Activated CD4-positive, alpha-beta T cell treated with anti-CD3 and anti-CD28 coated beads, Interleukin-2, amount 10 ng/mL, durations not matched to agents 7 days and 5 days (primary cell): Measurements from ENCODE around the gene IGF1R. TPM values are rescaled to one million over a fixed set of nuclear protein-coding genes. Genes with fewer than 3 reads are reported as not detected.
"Not testable (repeated sequence)": the region's sequence is repeated elsewhere in the genome, so short reads cannot be mapped to it uniquely, and the experiment has no call there.

ENCODE experiments used
- CTCF ChIA-PET: fragments of 350-600 bp; sonication (Branson Sonifier 250); formaldehyde crosslinking; loops from one replicate; lab custom pipeline; 2021; ENCODE audit warnings: antibody characterized with exemption; lab: Charles Lee
- POLR2A ChIA-PET: fragments of 350-600 bp; sonication (Branson Sonifier 250); formaldehyde crosslinking; loops from one replicate; lab custom pipeline; 2021; ENCODE audit warnings: antibody characterized with exemption; lab: Charles Lee
- DNase-seq: peaks from one replicate; pipeline ENCODE4 v3.0.0-alpha.2; 2020
- H3K27ac Mint-ChIP-seq: one replicate; pipeline ENCODE4 v1.8.0; 2021; ENCODE audit warnings: mild to moderate bottlenecking, moderate library complexity, mixed read lengths
- H3K27me3 Mint-ChIP-seq: one replicate; pipeline ENCODE4 v1.8.0; 2021; ENCODE audit warnings: mixed read lengths
- H3K36me3 Mint-ChIP-seq: one replicate; pipeline ENCODE4 v1.8.0; 2021; ENCODE audit warnings: low read depth, mixed read lengths
- H3K4me1 Mint-ChIP-seq: one replicate; pipeline ENCODE4 v1.8.0; 2021; ENCODE audit warnings: mixed read lengths
- H3K4me3 Mint-ChIP-seq: one replicate; pipeline ENCODE4 v1.8.0; 2021; ENCODE audit warnings: mild to moderate bottlenecking, moderate library complexity, mixed read lengths
- H3K9me3 Mint-ChIP-seq: one replicate; pipeline ENCODE4 v1.8.0; 2021; ENCODE audit warnings: mixed read lengths
- total RNA-seq, 2 experiments: library from RNA; stranded (reverse); gene quantifications; one replicate each; pipeline ENCODE4 v1.2.3, GENCODE V29; 2021

Gene IGF1R
- 10 to 100 TPM; 18.8 to 24.8 TPM for total RNA-seq

- Mint-ChIP-seq H3K4me1 (peaks cover 33% of the 10 kb centered on the region), H3K36me3 (no peaks in the 10 kb centered on the region), H3K9me3 (no peaks in the 10 kb centered on the region), H3K27ac (peak within 1 kb of the TSS; percentile 95), H3K4me3 (peak within 1 kb of the TSS; percentile 82), H3K27me3 (peaks cover 48% of the 10 kb centered on the region)
- ChIA-PET CTCF (interaction anchor here (0.7 to 1.6 kb wide), 7 partner anchors 12 to 207 kb away, joined by 3 to 6 read pairs (median 3); no protein-coding TSS in a partner anchor), POLR2A (no interaction called here)
- DNase-seq, result peak; percentile 84
Observed at GRCh38 chr15:98647774-98648653, at the start of gene IGF1R. IGF1R (plus strand) TSS chr15:98648539; CDS start chr15:98649582, 1,043 bp downstream.

- CTCF ChIA-PET, result interaction anchor here (1.0 kb wide), 1 partner anchor 44 kb away, joined by 3 read pairs; no protein-coding TSS in a partner anchor
- H3K4me3 Mint-ChIP-seq, result peak overlapping the region; percentile 83
- peaks cover 2% of the 10 kb centered on the region for H3K36me3 Mint-ChIP-seq
- H3K27ac Mint-ChIP-seq, result peak overlapping the region; percentile 98
- POLR2A ChIA-PET, result interaction anchor here (0.6 kb wide), 1 partner anchor 1717 kb away, joined by 3 read pairs; no protein-coding TSS in a partner anchor
- H3K9me3 Mint-ChIP-seq, result peaks cover 3% of the 10 kb centered on the region
- H3K4me1 Mint-ChIP-seq, result peaks cover 44% of the 10 kb centered on the region
- DNase-seq, result peak; percentile 65
- H3K27me3 Mint-ChIP-seq, result peaks cover 2% of the 10 kb centered on the region
Observed at GRCh38 chr15:98599909-98600691, 48.2 kb upstream of the IGF1R start.

- Mint-ChIP-seq H3K4me1 (peaks cover 23% of the 10 kb centered on the region), H3K27me3 (peaks cover 2% of the 10 kb centered on the region), H3K9me3 (no peaks in the 10 kb centered on the region), H3K27ac (no peak overlapping the region), H3K36me3 (peaks cover 2% of the 10 kb centered on the region), H3K4me3 (no peak overlapping the region)
- ChIA-PET CTCF (interaction anchor here (0.6 kb wide), 1 partner anchor 183 kb away, joined by 3 read pairs; no protein-coding TSS in a partner anchor), POLR2A (no interaction called here)
- no peak for DNase-seq
Observed at GRCh38 chr15:98604983-98605382, 43.4 kb upstream of the IGF1R start.

GRCh38 chr15:98609144-98609852 is 39.0 kb upstream of the IGF1R start:
- Mint-ChIP-seq H3K27ac (no peak overlapping the region), H3K36me3 (peaks cover 2% of the 10 kb centered on the region), H3K4me1 (peaks cover 17% of the 10 kb centered on the region), H3K27me3 (no peaks in the 10 kb centered on the region), H3K4me3 (no peak overlapping the region), H3K9me3 (no peaks in the 10 kb centered on the region)
- ChIA-PET POLR2A (no interaction called here), CTCF (no interaction called here)
- no peak for DNase-seq

- DNase-seq, result no peak
- H3K4me3 Mint-ChIP-seq, result no peak overlapping the region
- POLR2A ChIA-PET, result no interaction called here
Observed at GRCh38 chr15:98610991-98611390, 37.3 kb upstream of the IGF1R start.

GRCh38 chr15:98611808-98612207 is 36.5 kb upstream of the IGF1R start:
- Mint-ChIP-seq H3K9me3 (no peaks in the 10 kb centered on the region), H3K27ac (no peak overlapping the region), H3K36me3 (peaks cover 2% of the 10 kb centered on the region), H3K4me3 (no peak overlapping the region), H3K4me1 (peaks cover 17% of the 10 kb centered on the region), H3K27me3 (no peaks in the 10 kb centered on the region)
- POLR2A ChIA-PET, result no interaction called here
- no peak for DNase-seq
- CTCF ChIA-PET, result interaction anchor here (0.6 kb wide), 1 partner anchor 69 kb away, joined by 3 read pairs; no protein-coding TSS in a partner anchor

More at GRCh38 chr15:98610991-98611390, 37.3 kb upstream of the IGF1R start:
- H3K27ac Mint-ChIP-seq, result peak overlapping the region; percentile 50
- H3K36me3 Mint-ChIP-seq, result peaks cover 2% of the 10 kb centered on the region
- no peaks in the 10 kb centered on the region for H3K9me3 Mint-ChIP-seq
- no peaks in the 10 kb centered on the region for H3K27me3 Mint-ChIP-seq
- CTCF ChIA-PET, result interaction anchor here (0.6 to 1.0 kb wide), 2 partner anchors 32 to 98 kb away, joined by 3 read pairs; no protein-coding TSS in a partner anchor
- peaks cover 17% of the 10 kb centered on the region for H3K4me1 Mint-ChIP-seq

- Mint-ChIP-seq H3K27me3 (no peaks in the 10 kb centered on the region), H3K36me3 (peaks cover 2% of the 10 kb centered on the region), H3K9me3 (no peaks in the 10 kb centered on the region), H3K4me1 (peaks cover 20% of the 10 kb centered on the region), H3K4me3 (peak overlapping the region; percentile 14), H3K27ac (peak overlapping the region; percentile 76)
- ChIA-PET CTCF (interaction anchor here (0.6 kb wide), 1 partner anchor 9 kb away, joined by 3 read pairs; no protein-coding TSS in a partner anchor), POLR2A (no interaction called here)
- peak; percentile 10 for DNase-seq
Observed at GRCh38 chr15:98612490-98613110, 35.7 kb upstream of the IGF1R start.

GRCh38 chr15:98614681-98615080 is 33.7 kb upstream of the IGF1R start:
- POLR2A ChIA-PET, result no interaction called here
- H3K9me3 Mint-ChIP-seq, result no peaks in the 10 kb centered on the region
- H3K27me3 Mint-ChIP-seq, result peaks cover 8% of the 10 kb centered on the region

GRCh38 chr15:98616397-98616796 is 31.9 kb upstream of the IGF1R start:
- peaks cover 14% of the 10 kb centered on the region for H3K4me1 Mint-ChIP-seq
- H3K36me3 Mint-ChIP-seq, result no peaks in the 10 kb centered on the region
- no peak overlapping the region for H3K27ac Mint-ChIP-seq
- ChIA-PET CTCF (no interaction called here), POLR2A (no interaction called here)
- H3K27me3 Mint-ChIP-seq, result peaks cover 20% of the 10 kb centered on the region
- no peaks in the 10 kb centered on the region for H3K9me3 Mint-ChIP-seq
- H3K4me3 Mint-ChIP-seq, result no peak overlapping the region
- DNase-seq, result no peak

More at GRCh38 chr15:98614681-98615080, 33.7 kb upstream of the IGF1R start:
- Mint-ChIP-seq H3K4me1 (peaks cover 19% of the 10 kb centered on the region), H3K27ac (no peak overlapping the region), H3K36me3 (peaks cover 2% of the 10 kb centered on the region), H3K4me3 (no peak overlapping the region)
- no peak for DNase-seq
- CTCF ChIA-PET, result interaction anchor here (1.1 kb wide), 1 partner anchor 300 kb away, joined by 6 read pairs; no protein-coding TSS in a partner anchor

- Mint-ChIP-seq H3K36me3 (no peaks in the 10 kb centered on the region), H3K4me1 (peaks cover 9% of the 10 kb centered on the region), H3K27me3 (peaks cover 24% of the 10 kb centered on the region), H3K4me3 (no peak overlapping the region), H3K9me3 (no peaks in the 10 kb centered on the region), H3K27ac (no peak overlapping the region)
- ChIA-PET POLR2A (no interaction called here), CTCF (no interaction called here)
- no peak for DNase-seq
Observed at GRCh38 chr15:98617328-98617980, 30.9 kb upstream of the IGF1R start.

GRCh38 chr15:98618576-98618975 is 29.8 kb upstream of the IGF1R start:
- POLR2A ChIA-PET, H3K36me3 Mint-ChIP-seq, DNase-seq, H3K4me3 Mint-ChIP-seq, H3K4me1 Mint-ChIP-seq, H3K9me3 Mint-ChIP-seq, CTCF ChIA-PET, H3K27ac Mint-ChIP-seq: not testable (repeated sequence)
- H3K27me3 Mint-ChIP-seq, result peaks cover 30% of the 10 kb centered on the region
